Measurements from ENCODE around the gene KRT76.

DNA sequence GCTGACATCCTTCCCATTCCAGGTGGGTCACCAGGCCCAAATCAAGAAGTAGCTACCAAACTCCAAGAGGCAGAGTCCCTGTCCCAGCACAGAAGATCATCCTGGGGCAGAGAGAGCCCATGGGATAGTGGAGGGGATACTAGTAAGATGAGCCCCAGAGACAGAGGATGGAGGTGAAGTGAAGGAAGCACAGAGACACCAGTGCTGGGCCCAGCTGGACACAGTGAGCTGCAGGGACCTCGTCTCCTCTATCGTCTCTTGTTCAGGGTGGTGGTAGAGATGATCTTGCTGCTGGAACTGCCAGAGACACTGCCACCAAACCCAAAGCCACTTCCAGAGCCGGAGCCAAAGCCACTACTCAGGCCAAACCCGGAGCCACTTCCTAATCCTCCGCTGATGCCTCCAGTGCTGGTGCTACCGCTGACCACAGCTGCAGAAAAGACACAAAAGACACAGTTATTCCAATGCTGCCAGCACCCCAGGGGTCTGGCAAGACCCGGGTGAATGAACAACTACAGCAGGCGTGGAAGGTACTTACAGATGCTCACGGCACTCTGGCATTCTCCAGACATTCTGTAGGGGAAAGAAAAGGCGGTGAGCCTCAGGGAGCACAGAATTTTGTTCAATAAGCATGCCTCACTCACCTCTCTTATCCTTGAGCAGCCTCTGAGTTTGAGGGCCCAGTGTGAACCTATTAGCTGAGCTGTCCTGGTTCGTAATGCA is 29.8 kb upstream of the KRT76 start:
- TF ChIP-seq, protein P1, sequence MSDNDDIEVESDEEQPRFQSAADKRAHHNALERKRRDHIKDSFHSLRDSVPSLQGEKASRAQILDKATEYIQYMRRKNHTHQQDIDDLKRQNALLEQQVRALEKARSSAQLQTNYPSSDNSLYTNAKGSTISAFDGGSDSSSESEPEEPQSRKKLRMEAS (IDR thresholded peaks at IDR 0.05): no peak
- TF ChIP-seq EP300 (IDR thresholded peaks at IDR 0.05; ENCODE audit: borderline replicate concordance) (no peak), CEBPB (IDR thresholded peaks at IDR 0.05) (no peak), TCF12 (IDR thresholded peaks at IDR 0.05; ENCODE audit: low read depth) (no peak), TEAD4 (IDR thresholded peaks at IDR 0.05) (no peak), TAF1 (IDR thresholded peaks at IDR 0.05; ENCODE audit: low read depth) (no peak), FOXM1 (IDR thresholded peaks at IDR 0.05; ENCODE audit: borderline replicate concordance, low read depth) (no peak), RAD21 (IDR thresholded peaks at IDR 0.05; ENCODE audit: low read depth) (no peak)
